GM18867 (cell line): ENCODE data around the gene TOLLIP.

Experiments
- ATAC-seq: cut with Tn5 transposase; IDR thresholded peaks from one replicate; pipeline ENCODE4 v1.9.1; 2021; ENCODE audit warnings: mild to moderate bottlenecking, moderate library complexity; ENCODE audit not compliant: unreplicated experiment

The TOLLIP gene

GRCh38 chr11:1285316-1285744 is 24.1 kb downstream of the TOLLIP start:
- ATAC-seq, result no peak

GRCh38 chr11:1283906-1284305 is 25.5 kb downstream of the TOLLIP start:
- no peak for ATAC-seq

- ATAC-seq, result no peak
Measured at GRCh38 chr11:1283091-1283511, 26.3 kb downstream of the TOLLIP start.

- no peak for ATAC-seq
Measured at GRCh38 chr11:1281974-1282365, 27.5 kb downstream of the TOLLIP start.

- no peak for ATAC-seq
Measured at GRCh38 chr11:1281326-1281973, 28.0 kb downstream of the TOLLIP start.

- no peak for ATAC-seq
Measured at GRCh38 chr11:1280116-1281035, 29.1 kb downstream of the TOLLIP start.

- ATAC-seq, result no peak
Measured at GRCh38 chr11:1279674-1280055, 29.8 kb downstream of the TOLLIP start.

GRCh38 chr11:1278766-1279673 is 30.4 kb downstream of the TOLLIP start:
- ATAC-seq, result no peak

- no peak for ATAC-seq
Measured at GRCh38 chr11:1277936-1278512, 31.4 kb downstream of the TOLLIP start.

GRCh38 chr11:1276866-1277615 is 32.4 kb downstream of the TOLLIP start:
- no peak for ATAC-seq

GRCh38 chr11:1276041-1276790 is 33.2 kb downstream of the TOLLIP start:
- no peak for ATAC-seq

GRCh38 chr11:1275021-1275420 is 34.4 kb downstream of the TOLLIP start:
- ATAC-seq, result no peak

- ATAC-seq, result no peak
Measured at GRCh38 chr11:1274501-1274900, 34.9 kb downstream of the TOLLIP start.

- no peak for ATAC-seq
Measured at GRCh38 chr11:1272531-1272930, 36.9 kb downstream of the TOLLIP start.

GRCh38 chr11:1271927-1272326 is 37.5 kb downstream of the TOLLIP start:
- no peak for ATAC-seq

- no peak for ATAC-seq
Measured at GRCh38 chr11:1271406-1271805, 38.0 kb downstream of the TOLLIP start.

GRCh38 chr11:1271002-1271401 is 38.4 kb downstream of the TOLLIP start:
- ATAC-seq, result no peak

- no peak for ATAC-seq
Measured at GRCh38 chr11:1270476-1270875, 39.0 kb downstream of the TOLLIP start.

GRCh38 chr11:1269957-1270356 is 39.5 kb downstream of the TOLLIP start:
- no peak for ATAC-seq
